GM18498 (cell line): ENCODE results near the gene MUC12.
"Not testable (repeated sequence)": the region's sequence is repeated elsewhere in the genome, so short reads cannot be mapped to it uniquely, and the experiment has no call there.

Experiments
- ATAC-seq: cut with Tn5 transposase; IDR thresholded peaks from one replicate; pipeline ENCODE4 v1.9.1; 2021; ENCODE audit warnings: mild to moderate bottlenecking, moderate library complexity; ENCODE audit not compliant: unreplicated experiment

The MUC12 gene

GRCh38 chr7:101060992-101061391 lies 91.6 kb downstream of the MUC12 start:
- no peak for ATAC-seq

GRCh38 chr7:101064176-101064550 lies 94.8 kb downstream of the MUC12 start:
- not testable (repeated sequence) for ATAC-seq

DNA sequence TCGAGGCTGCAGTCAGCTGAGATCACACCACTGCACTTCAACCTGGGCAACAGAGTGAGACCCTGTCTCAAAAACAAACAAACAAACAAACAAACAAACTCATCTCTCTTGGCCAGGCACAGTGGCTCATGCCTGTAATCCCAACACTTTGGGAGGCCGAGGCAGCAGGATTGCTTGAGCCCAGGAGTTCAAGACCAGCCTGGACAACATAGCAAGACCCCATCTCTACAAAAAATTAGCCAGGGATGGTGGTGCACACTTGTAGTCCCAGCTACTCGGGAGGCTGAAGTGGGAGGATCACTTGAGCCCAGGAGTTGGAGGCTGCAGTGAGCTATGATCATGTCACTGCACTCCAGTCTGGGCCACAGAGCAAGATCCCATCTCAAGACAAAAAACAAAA lies 95.8 kb downstream of the MUC12 start:
- ATAC-seq: not testable (repeated sequence)

- no peak for ATAC-seq
These were observed 96.9 kb downstream of the MUC12 start for GRCh38 chr7:101066141-101066832.

- no peak for ATAC-seq
These were observed 97.4 kb downstream of the MUC12 start for GRCh38 chr7:101066833-101067177.

DNA sequence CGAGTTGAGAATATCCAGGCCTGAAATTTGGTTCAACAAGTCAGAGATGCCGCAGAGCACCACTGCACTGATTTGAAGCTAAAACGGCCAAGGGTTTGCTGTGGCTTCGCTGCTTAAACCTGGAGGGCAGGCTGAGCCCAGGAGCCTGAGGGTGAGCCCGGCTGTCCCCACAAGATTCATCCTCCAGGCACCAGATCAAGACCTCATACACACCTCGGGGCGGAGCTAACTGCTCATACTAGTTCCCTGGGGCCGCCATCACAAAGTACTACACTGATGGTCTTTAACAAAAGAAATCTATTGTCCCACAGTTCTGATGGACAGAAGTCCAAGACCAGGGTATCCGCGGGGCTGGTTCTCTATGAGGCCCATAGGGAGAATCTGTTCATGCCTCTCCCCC lies 99.0 kb downstream of the MUC12 start:
- no peak for ATAC-seq
